ENCODE data around the gene ZNF14. TPM values are rescaled to one million over a fixed set of nuclear protein-coding genes. Genes with fewer than 3 reads are reported as not detected.
"Not testable (repeated sequence)": the region's sequence is repeated elsewhere in the genome, so short reads cannot be mapped to it uniquely, and the experiment has no call there.

Gene ZNF14
- total and polyA plus RNA-seq, 9 of the 15 experiments (the other 6 are each of a cell fraction or from before 2014, with no cell fraction given): 1.9 to 7.0 (median 4.0) TPM

- TF ChIP-seq ZBTB40 (IDR thresholded peaks at IDR 0.05): not testable (repeated sequence)
- peak; percentile 74 for TF ChIP-seq ZBTB40 (CRISPR knock-in tag; IDR thresholded peaks at IDR 0.05)
Measured at GRCh38 chr19:19689023-19689422, 43.9 kb downstream of the ZNF14 start (continued).

Data from K562 (cell line).